SK-N-SH treated with all-trans-retinoic acid at 6 μM for 48 hours (cell line): ENCODE results near the gene FRS2.

Experiments used
- ATAC-seq: fragments of 200-7000 bp; cut with Tn5 transposase; 3 replicates; pipeline ENCODE4 v1.9.1; 2020; ENCODE audit warnings: mild to moderate bottlenecking, moderate library complexity
- ARNTL ChIP-seq: fragments of 450-650 bp; formaldehyde crosslinking; IDR thresholded peaks from 2 replicates; pipeline ENCODE4 v1.5.0; 2020; ENCODE audit warnings: low read depth, mild to moderate bottlenecking, moderate library complexity, borderline replicate concordance
- BACH2 ChIP-seq: fragments of 250-450 bp; sonication (Bioruptor Pico); IDR thresholded peaks from 2 replicates; pipeline ENCODE4 v1.9.0; 2021; ENCODE audit warnings: mild to moderate bottlenecking, borderline replicate concordance
- CREB5 ChIP-seq: fragments of 250-450 bp; sonication (Bioruptor Pico); IDR thresholded peaks from 2 replicates; pipeline ENCODE4 v1.5.1; 2020; ENCODE audit warnings: low read depth, mild to moderate bottlenecking, moderate library complexity
- CSDC2 ChIP-seq: fragments of 250-450 bp; sonication (Bioruptor Pico); IDR thresholded peaks from 2 replicates; pipeline ENCODE4 v1.5.0; 2020; ENCODE audit warnings: mild to moderate bottlenecking, moderate library complexity
- CSRNP3 ChIP-seq: fragments of 250-450 bp; sonication (Bioruptor Pico); IDR thresholded peaks from 2 replicates; pipeline ENCODE4 v1.5.1; 2021; ENCODE audit warnings: mild to moderate bottlenecking, moderate library complexity
- ESRRG ChIP-seq: fragments of 250-450 bp; sonication (Bioruptor Pico); IDR thresholded peaks from 2 replicates; pipeline ENCODE4 v1.6.1; 2021; ENCODE audit warnings: mild to moderate bottlenecking
- GLIS3 ChIP-seq: fragments of 250-450 bp; sonication (Bioruptor Pico); IDR thresholded peaks from 2 replicates; pipeline ENCODE4 v1.5.0; 2020; ENCODE audit warnings: mild to moderate bottlenecking, moderate library complexity
- ISL1 ChIP-seq: fragments of 250-450 bp; sonication (Bioruptor Pico); IDR thresholded peaks from 2 replicates; pipeline ENCODE4 v2.1.2; 2022; ENCODE audit warnings: mild to moderate bottlenecking, moderate library complexity
- OSR1 ChIP-seq: fragments of 250-450 bp; sonication (Bioruptor Pico); IDR thresholded peaks from 2 replicates; pipeline ENCODE4 v1.8.0; 2022; ENCODE audit warnings: moderate library complexity, mild to moderate bottlenecking, inconsistent platforms
- PATZ1 ChIP-seq: fragments of 250-450 bp; sonication (Bioruptor Pico); IDR thresholded peaks from 2 replicates; pipeline ENCODE4 v1.8.0; 2020; ENCODE audit warnings: mild to moderate bottlenecking, moderate library complexity, borderline replicate concordance
- POU6F1 ChIP-seq: fragments of 250-450 bp; sonication (Bioruptor Pico); IDR thresholded peaks from 2 replicates; pipeline ENCODE4 v1.8.0; 2021; ENCODE audit warnings: low read depth, mild to moderate bottlenecking, moderate library complexity, borderline replicate concordance
- PPARA ChIP-seq: fragments of 250-450 bp; sonication (Bioruptor Pico); IDR thresholded peaks from 2 replicates; pipeline ENCODE4 v1.5.0; 2020; ENCODE audit warnings: mild to moderate bottlenecking, borderline replicate concordance
- RARB ChIP-seq: fragments of 250-450 bp; sonication (Bioruptor Pico); IDR thresholded peaks from 2 replicates; pipeline ENCODE4 v1.8.0; 2021; ENCODE audit warnings: mild to moderate bottlenecking, moderate library complexity
- SNAI2 ChIP-seq: fragments of 250-450 bp; sonication (Bioruptor Pico); IDR thresholded peaks from 2 replicates; pipeline ENCODE4 v1.5.0; 2020; ENCODE audit warnings: mild to moderate bottlenecking, moderate library complexity
- TCF4 ChIP-seq: fragments of 250-450 bp; sonication (Bioruptor Pico); IDR thresholded peaks from 2 replicates; pipeline ENCODE4 v1.8.0; 2021; ENCODE audit warnings: mild to moderate bottlenecking, moderate library complexity, borderline replicate concordance
- TOX ChIP-seq: fragments of 250-450 bp; sonication (Bioruptor Pico); IDR thresholded peaks from 2 replicates; pipeline ENCODE4 v1.8.0; 2021; ENCODE audit warnings: mild to moderate bottlenecking, moderate library complexity, borderline replicate concordance
- TSHZ2 ChIP-seq: fragments of 250-450 bp; sonication (Bioruptor Pico); IDR thresholded peaks from 2 replicates; pipeline ENCODE4 v1.5.0; 2020; ENCODE audit warnings: mild to moderate bottlenecking, moderate library complexity
- ZFP3 ChIP-seq: fragments of 250-450 bp; sonication (Bioruptor Pico); IDR thresholded peaks from 2 replicates; pipeline ENCODE4 v1.5.0; 2020; ENCODE audit warnings: mild to moderate bottlenecking, moderate library complexity
- ZFP30 ChIP-seq: fragments of 450-650 bp; formaldehyde crosslinking; IDR thresholded peaks from 2 replicates; pipeline ENCODE4 v1.5.0; 2022; ENCODE audit warnings: mild to moderate bottlenecking, moderate library complexity
- ZNF565 ChIP-seq: fragments of 450-650 bp; formaldehyde crosslinking; conservative IDR thresholded peaks from 2 replicates; pipeline ENCODE4 v1.5.0; 2020; ENCODE audit warnings: low read depth, mild to moderate bottlenecking, moderate library complexity
- ZNF70 ChIP-seq: fragments of 450-650 bp; formaldehyde crosslinking; IDR thresholded peaks from 2 replicates; pipeline ENCODE4 v1.5.0; 2020; ENCODE audit warnings: mild to moderate bottlenecking, moderate library complexity
- ZNF8 ChIP-seq: fragments of 450-650 bp; formaldehyde crosslinking; IDR thresholded peaks from 2 replicates; pipeline ENCODE4 v1.5.0; 2020; ENCODE audit warnings: mild to moderate bottlenecking, moderate library complexity

The FRS2 gene

GRCh38 chr12:69476276-69477017, 6.3 kb downstream of the FRS2 start:
- no peak for ATAC-seq
- TF ChIP-seq ZFP30 (CRISPR knock-in tag), result no peak
- no peak for TF ChIP-seq ESRRG (CRISPR knock-in tag)
- TF ChIP-seq ZFP3, result no peak
- no peak for TF ChIP-seq TCF4 (CRISPR knock-in tag)
- TF ChIP-seq ZNF565 (CRISPR knock-in tag), result no peak
- TF ChIP-seq TOX, result no peak
- TF ChIP-seq CSDC2 (CRISPR knock-in tag), result no peak
- TF ChIP-seq CREB5 (CRISPR knock-in tag), result no peak
- no peak for TF ChIP-seq PATZ1
- TF ChIP-seq ZNF8, result no peak
- TF ChIP-seq SNAI2 (CRISPR knock-in tag), result no peak
- TF ChIP-seq GLIS3 (CRISPR knock-in tag), result no peak
- TF ChIP-seq RARB (CRISPR knock-in tag), result no peak
- TF ChIP-seq ZNF70 (CRISPR knock-in tag), result no peak

GRCh38 chr12:69479675-69480074, 9.5 kb downstream of the FRS2 start:
- TF ChIP-seq TSHZ2 (CRISPR knock-in tag) (no peak), POU6F1 (CRISPR knock-in tag) (no peak), ISL1 (CRISPR knock-in tag) (no peak), CSDC2 (CRISPR knock-in tag) (no peak), CREB5 (CRISPR knock-in tag) (no peak), OSR1 (CRISPR knock-in tag) (no peak), PATZ1 (no peak), BACH2 (CRISPR knock-in tag) (no peak), PPARA (no peak), ZNF8 (no peak)
- ATAC-seq, result no peak

GRCh38 chr12:69480698-69481097, 10.5 kb downstream of the FRS2 start:
- no peak for ATAC-seq
- TF ChIP-seq GLIS3 (CRISPR knock-in tag) (no peak), CSRNP3 (CRISPR knock-in tag) (no peak), ZFP30 (CRISPR knock-in tag) (no peak), TCF4 (CRISPR knock-in tag) (no peak), ZNF8 (no peak), ISL1 (CRISPR knock-in tag) (no peak), TSHZ2 (CRISPR knock-in tag) (no peak), ARNTL (CRISPR knock-in tag) (no peak), ESRRG (CRISPR knock-in tag) (no peak)
